AG20443 (cell line): ENCODE measurements around the gene ROR1.

Experiments used
- DNase-seq: peaks from one replicate; pipeline ENCODE4 v3.0.0; 2012; ENCODE audit warnings: low spot score, mixed read lengths

Gene ROR1

DNA sequence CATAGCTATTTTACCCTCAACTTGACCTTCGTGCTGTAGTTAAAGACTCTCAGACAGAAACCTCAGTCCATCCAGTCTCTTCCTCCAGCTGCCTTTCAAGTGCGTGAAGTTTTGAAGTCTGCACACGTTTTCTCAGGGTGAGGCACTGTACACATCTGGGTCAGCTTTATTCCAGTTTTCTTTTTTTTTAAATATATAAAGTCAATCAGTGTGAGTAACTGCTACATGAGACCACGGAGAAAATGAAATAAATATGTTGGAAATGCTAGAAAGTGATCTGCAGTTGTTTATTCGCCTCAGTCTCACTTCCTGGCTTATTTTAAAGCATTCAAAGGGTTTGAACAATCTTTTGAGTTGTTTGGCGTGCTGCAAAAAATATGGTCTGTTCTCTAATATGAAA, 135.7 kb downstream of the ROR1 start:
- no peak for DNase-seq

DNA sequence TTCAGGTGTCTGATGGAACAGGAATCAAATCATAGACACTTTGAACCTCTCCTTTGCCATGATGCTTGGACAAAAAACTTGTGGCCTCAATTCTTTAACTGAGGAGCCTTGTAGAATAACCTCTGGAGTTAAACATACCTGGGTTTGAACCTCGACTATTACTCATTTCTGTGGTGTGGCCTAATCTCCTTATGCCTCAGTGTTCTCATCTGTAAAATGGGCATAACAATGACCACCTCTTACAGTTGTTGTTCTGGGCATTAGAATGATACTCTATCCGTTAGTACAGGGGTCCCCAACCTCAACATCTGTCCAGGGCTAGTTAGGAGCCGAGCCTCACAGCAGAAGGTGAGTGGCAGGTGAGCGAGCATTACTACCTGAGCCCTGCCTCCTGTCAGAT, 137.2 kb downstream of the ROR1 start:
- DNase-seq: no peak

GRCh38 chr1:63912643-63913042, 138.8 kb downstream of the ROR1 start:
- no peak for DNase-seq

DNA sequence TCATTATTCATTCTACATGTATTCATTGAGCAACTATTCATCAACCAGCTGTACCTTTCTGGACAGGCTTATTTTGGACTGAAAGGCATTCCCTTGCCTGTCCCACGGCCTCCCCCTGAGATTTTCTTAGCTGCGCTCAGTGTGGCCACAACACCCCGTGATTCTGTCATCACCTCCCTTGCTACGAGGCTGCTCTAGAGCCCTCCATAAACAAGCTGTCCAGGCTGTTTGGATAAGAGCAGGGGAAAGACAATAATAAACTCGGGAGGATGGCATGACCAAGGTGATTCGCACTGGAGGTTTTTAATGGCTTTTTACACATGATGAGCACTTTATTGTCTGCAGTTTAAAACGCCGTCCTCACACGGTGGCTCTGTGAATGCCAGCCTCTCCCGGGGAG, 139.7 kb downstream of the ROR1 start:
- no peak for DNase-seq

- no peak for DNase-seq
Measured at GRCh38 chr1:63914241-63914640, 140.4 kb downstream of the ROR1 start.

GRCh38 chr1:63914706-63915105, 140.9 kb downstream of the ROR1 start:
- no peak for DNase-seq

DNA sequence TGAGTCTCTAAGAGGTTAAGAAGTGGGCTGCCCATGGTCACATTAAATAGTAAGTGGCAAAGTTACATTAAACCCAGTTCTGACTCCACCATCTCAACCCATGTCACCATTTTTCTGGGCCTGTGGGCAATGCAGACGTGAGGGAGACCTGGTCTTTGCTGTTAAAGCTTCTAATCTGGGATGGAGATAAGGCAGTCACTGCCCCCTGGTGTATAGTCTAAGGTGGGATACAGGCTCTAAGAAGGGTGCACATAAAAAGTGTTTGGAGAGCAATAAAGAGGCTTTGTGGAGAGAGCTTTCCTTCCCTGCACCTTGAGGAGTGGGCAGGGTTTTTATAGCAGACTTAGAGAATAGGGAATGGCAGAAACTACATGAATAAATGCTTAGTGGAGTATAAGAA, 141.3 kb downstream of the ROR1 start:
- no peak for DNase-seq

DNA sequence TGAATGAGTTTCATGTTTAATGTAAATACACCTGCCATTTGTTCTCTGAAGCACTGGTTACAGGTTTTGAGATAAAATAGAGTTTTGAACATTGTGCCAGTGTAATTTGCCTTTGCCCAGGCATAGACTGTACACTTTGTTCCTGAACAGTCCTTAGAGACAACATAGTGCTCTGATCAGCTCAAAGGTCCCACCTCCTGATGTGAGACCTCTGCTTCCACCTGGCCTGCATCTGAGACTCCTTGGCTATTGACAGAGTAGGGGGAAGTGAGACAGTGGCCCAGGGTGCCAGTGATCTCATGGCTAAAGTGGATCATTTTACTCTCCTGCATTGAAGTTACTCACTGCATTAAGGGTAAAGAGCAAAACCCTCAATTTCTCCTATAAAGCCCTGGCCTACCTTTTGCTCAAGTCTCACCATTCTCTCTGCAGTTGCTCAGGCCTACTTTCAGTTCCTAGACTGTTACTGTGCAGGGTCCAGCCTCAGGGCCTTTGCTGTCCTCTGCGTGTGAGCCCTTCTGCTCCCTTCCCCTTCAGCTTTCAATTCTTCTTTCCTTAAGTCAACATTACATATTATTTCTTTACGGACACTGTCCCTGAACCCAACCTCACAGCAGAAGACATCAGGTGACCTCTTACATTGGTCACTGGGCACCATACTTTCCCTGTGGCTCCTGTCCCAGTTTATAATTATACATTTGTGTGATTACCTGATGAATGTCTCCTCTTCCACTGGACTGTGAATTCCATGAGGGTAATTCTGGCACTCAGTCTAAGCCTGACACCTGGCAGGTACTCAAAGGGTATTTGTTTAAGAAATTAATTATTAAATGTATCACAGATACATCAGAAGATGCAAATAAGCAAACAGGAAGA, 142.9 kb downstream of the ROR1 start:
- DNase-seq: no peak

GRCh38 chr1:63917571-63918417, 144.0 kb downstream of the ROR1 start:
- DNase-seq: no peak

DNA sequence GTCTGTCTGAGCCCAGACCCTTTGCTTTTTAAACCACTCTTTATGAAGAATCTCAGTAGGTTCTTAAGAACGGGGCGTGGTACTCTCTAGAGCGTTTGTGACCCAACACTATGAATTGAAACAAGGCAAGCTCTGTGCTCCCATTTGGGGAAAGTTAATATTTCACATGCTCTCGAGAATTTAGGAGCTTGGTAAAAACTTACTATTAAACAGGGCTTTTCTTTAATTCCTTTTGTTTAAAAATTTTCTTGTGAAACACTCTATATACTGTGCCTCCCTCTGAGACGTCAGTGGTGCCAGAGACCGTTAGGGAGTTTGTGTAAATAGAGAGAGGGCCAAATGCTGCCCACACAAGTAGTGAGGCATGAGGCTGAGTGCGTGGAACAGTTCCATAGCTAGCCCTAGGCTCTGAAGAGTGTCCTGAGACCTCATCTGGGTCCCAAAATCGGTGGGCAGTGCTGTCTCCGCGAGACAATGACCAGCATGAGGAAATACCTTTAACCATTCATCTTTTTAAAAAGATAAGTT, 144.7 kb downstream of the ROR1 start:
- no peak for DNase-seq

DNA sequence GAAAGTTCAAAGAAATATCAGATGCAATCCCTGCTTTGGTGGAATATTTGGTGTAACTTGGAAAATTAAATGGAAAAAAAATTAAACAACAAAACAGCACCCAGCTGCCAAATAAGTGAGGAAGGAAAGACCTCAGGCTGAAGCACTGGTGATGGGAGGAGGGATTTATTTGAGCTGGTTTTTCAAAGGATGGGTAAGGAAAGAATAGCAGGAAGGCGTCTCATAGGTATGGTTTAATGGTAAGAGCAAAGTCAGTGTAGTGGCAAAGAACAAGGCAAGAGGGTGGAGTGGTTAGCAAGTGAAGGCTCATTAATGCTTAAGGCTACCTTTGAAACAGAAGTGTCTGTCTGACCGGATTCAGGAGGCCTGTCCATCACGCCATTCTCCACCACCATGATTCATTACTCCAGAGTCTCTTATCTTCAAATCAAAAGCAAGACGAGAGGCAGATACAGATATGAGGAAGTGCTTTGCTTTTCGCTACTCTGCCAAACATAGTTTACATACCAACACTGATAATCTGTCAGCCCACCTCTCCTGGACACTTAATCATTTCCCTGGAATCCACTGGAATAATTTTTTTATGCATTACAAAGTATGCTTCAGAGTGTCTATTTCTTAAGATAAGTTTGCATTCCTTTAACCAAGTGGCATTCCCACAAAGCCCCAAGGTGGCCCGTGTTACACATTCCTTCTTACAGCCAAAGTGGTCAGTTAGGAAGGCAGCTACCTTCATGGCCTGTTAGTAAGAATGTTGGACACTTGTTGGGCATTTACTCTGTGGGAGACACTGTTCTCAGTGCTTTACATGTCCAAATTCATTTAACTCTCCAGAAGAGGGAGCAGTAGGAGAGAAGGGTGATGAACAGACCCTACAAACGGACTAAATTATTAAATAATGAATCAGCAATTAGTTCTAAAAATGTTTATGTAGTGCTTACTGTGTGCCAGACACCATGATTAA, 146.6 kb downstream of the ROR1 start:
- DNase-seq: peak; percentile 70

DNA sequence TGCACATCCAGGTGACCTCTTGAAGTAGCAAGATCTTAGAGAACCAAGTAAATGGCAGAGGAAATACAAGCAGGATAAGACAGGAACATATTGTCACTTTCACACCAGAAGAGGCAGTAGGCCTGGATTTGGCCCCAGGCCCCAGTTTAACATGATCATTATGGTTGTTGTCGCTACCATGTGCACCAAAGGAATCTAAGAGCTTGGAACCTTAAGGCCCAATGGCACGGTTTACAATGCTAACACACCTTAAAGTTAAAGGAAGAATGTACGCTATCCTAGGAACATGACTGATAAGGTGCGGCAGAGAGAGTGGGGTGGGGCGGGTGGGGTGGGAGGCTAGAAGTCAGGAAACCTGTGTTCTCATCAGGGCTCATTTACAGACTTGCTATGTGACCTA, 147.5 kb downstream of the ROR1 start:
- no peak for DNase-seq

DNA sequence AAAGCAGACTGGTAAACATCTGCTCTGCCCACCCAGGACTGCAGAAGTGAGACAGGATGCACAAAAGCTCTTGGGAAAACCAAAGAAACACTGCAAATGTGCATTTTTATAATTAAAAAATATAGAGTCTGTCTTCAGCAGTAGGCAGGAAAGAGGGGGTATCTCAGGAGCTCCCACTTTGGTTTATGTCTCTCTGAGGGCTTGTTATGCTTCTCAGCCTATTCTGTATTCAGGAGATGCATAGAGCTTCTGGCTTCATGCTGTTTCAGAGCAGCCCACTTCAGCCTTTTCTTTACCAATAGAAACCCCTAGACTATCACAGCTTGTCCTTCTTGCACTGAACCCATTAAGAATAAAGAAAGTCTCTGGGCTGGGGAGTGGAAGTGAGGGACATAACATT, 148.0 kb downstream of the ROR1 start:
- no peak for DNase-seq

DNA sequence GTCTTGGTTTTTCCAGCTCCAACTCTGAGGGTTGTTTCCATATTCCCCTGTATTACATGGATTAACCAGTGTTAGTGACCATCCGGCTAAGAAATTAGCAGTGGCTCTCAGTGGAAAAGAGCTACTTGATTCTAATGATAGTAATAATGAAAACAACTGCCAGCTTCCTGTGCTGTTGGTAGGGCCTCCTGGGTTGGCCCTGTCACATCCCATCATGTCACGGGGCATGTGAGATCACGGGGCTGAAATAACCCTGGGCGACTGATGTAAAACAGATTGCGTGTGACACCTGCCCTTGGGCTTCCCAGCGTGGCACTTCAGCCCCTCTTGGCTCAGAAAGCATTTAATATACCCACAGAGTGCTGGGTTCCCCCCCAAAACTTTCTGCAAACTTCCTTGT, 149.0 kb downstream of the ROR1 start:
- DNase-seq: no peak

DNA sequence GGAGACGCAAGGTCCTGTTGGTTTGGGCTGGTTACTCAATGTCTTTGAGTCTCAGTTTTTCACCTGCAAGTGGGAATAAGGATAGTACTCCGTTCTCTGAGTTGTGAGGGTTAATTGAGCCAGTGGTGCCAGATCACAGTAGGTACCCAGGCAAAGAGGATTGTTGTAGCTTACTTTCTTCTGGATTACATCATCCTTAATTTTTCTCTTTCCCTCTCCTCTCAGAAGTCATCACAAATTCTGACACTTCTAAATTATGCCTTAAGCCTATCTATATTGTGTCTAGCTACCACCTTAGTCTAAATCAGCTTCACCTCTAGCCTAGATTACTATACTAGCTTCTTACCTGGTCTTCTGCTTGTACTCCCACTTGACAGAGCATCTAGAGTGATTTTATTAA, 149.5 kb downstream of the ROR1 start:
- no peak for DNase-seq

GRCh38 chr1:63924600-63924999, 150.8 kb downstream of the ROR1 start:
- DNase-seq: no peak

DNA sequence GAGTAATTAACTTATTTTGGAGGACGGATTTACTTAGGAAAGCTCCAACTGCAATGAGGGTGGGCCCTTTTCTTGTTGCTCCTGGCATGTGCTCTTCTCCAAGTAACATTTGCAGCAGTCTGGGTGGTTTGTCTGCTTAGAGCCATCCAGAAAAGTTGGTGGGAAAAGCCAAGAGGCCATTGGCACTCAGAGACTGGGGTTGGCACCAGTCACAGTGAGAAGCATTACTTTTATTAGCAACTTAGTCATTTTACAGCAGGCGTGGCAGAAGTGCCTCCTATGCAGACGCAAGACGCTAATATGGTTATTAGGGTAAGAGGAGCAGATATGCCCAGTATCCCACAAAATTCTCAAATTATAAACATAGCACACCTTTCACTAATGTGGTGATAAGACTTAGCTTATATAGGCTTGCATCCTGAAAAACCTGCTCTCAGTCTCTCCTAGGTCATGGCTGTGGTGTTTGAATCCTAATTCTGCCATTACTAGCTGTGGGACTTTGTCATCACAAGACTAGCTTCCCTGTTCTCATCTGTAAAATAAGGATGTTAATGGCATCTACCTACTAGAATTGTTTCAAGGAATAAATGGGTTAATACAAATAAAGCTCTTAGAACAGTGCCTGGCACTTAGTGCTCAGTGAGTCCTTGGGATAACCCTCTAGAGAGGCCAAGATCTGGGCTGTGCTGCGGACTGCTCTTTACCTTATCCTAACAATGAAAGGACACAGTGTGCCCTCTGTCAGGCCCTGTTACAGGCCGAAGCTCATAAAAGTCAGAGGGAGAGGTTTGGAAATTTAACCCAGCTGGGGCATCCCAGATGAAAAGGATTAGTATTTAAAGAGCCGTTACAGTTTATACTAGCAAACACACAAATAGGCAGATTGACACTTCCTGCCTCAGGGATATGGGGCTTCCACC, 154.6 kb downstream of the ROR1 start:
- DNase-seq: no peak

DNA sequence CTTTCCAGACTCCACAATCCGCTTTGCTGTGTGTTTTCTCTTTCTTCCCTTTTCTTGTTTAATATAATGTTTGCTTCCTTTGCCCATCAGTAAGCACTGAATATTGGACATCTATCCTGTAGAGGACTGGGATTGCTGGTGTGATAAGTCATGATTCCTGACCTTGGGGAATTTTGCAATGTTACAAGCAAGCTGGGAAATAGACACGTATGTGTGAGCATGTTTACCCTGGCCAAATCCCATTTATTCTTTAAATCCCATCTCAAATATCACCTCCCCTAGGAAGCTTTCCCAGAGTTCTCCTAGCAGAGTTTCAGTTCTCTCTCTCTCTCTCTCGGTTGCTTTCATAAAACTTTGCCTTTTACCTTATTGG, 155.3 kb downstream of the ROR1 start:
- no peak for DNase-seq

DNA sequence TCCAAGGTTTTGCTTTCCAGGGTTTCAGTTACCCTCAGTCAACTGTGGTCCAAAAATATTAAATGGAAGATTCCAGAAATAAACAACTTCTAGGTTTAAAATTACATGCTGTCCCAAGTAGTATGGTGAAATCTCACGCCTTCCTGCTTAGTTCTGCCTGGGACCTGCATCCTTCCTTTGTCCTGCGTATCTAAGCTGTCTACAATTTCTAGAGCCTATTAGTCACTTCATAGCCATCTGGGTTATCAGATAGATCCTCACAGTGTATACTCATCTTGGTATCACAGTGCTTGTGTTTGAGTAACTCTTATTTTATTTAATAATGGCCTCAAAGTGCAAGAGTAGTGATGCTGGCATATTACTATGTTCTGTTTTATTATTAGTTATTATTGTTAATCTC, 157.7 kb downstream of the ROR1 start:
- no peak for DNase-seq

GRCh38 chr1:63934697-63935096, 160.9 kb downstream of the ROR1 start:
- DNase-seq: no peak

DNA sequence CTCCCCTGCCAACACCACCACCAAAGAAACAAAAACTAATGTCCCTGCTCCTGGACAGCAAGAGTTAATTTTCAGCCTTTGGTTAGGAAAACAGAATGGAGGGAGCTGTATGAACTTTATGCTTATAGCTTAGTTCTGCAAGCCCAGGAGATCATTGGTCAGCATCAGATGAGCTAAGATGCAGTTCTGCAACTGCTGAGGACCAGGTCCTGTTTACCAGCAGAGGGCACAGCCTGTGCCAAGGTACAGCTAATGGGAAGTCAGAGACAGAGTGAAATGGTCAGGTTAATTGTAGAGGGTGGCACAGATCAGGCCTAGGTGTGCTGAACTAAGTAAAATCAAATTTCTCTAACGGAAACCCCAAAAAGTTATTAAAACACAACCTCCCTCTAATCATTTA, 161.3 kb downstream of the ROR1 start:
- DNase-seq: no peak
